Muscle layer of colon (tissue), 2 donors: ENCODE data around the gene CD274.
A peak's percentile ranks its signal among the peaks of the same experiment; 100 is the strongest.

Source experiments
- H3K27ac ChIP-seq: one replicate; pipeline ENCODE4 v1.7.0; 2013; ENCODE audit warnings: low read depth, mild to moderate bottlenecking, low read length, moderate library complexity
- H3K27me3 ChIP-seq, 2 donors: one replicate each; pipeline ENCODE4 v1.7.0; 2013; ENCODE audit warnings: low read length in 2 of 2, mild to moderate bottlenecking in 2 of 2; ENCODE audit not compliant: insufficient read depth in 2 of 2, control insufficient read depth in 1 of 2
- H3K36me3 ChIP-seq: one replicate; pipeline ENCODE4 v1.7.0; 2013; ENCODE audit warnings: mild to moderate bottlenecking, low read length; ENCODE audit not compliant: insufficient read depth
- H3K4me1 ChIP-seq: one replicate; pipeline ENCODE4 v1.7.0; 2013; ENCODE audit warnings: mild to moderate bottlenecking, low read length; ENCODE audit not compliant: insufficient read depth
- H3K4me3 ChIP-seq, 2 donors: one replicate each; pipeline ENCODE4 v1.7.0; 2013; ENCODE audit warnings: low read length in 2 of 2, low read depth in 1 of 2, mild to moderate bottlenecking in 1 of 2, moderate library complexity in 1 of 2
- H3K9ac ChIP-seq: one replicate; pipeline ENCODE4 v1.7.0; 2013; ENCODE audit warnings: low read length
- H3K9me3 ChIP-seq: one replicate; pipeline ENCODE4 v1.7.0; 2013; ENCODE audit warnings: mild to moderate bottlenecking, low read length
- donor health status: abdominal sarcoma.
- donor health status: Adenocarcinoma of cecum.

Gene CD274

GRCh38 chr9:5510989-5511388 lies 60.6 kb downstream of the CD274 start:
- no peaks in the 10 kb centered on the region for H3K36me3 ChIP-seq
- no peak overlapping the region for H3K27ac ChIP-seq
- H3K27me3 ChIP-seq, result no peaks in the 10 kb centered on the region
- H3K9me3 ChIP-seq, result no peaks in the 10 kb centered on the region
- H3K4me3 ChIP-seq, result peak overlapping the region in 1 of 2 donors; percentile 10
- peaks cover 4% of the 10 kb centered on the region for H3K4me1 ChIP-seq
- no peak overlapping the region for H3K9ac ChIP-seq

DNA sequence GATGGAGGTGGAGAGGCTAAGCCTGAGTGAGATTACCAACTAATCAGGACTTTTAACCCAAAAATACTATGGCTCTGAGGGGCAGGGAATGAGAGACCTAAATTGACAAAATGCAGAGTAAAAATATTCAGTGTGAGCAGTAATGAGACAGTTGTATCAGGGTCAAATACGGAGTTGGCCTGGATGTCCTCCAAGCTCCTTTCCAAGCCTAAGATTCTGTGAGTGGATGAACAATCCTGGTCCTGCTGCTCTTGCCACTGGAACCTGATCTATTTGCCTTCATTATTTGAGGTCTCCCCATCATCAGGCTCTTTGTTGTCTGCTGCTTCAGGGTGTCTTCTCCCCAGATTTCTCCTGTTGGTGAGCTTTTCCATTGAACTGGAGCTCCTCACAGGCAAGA lies 61.1 kb downstream of the CD274 start:
- Histone ChIP-seq H3K36me3 (no peaks in the 10 kb centered on the region), H3K27ac (no peak overlapping the region), H3K9me3 (no peaks in the 10 kb centered on the region), H3K4me3 (no peak overlapping the region), H3K4me1 (peaks cover 4% of the 10 kb centered on the region), H3K27me3 (no peaks in the 10 kb centered on the region), H3K9ac (no peak overlapping the region)

- H3K4me3 ChIP-seq, result no peak overlapping the region
These were observed 61.7 kb downstream of the CD274 start for GRCh38 chr9:5511935-5512580.

GRCh38 chr9:5512658-5513452 lies 62.5 kb downstream of the CD274 start:
- Histone ChIP-seq H3K27me3 (no peaks in the 10 kb centered on the region), H3K36me3 (no peaks in the 10 kb centered on the region), H3K9me3 (no peaks in the 10 kb centered on the region), H3K27ac (no peak overlapping the region), H3K4me1 (peaks cover 4% of the 10 kb centered on the region), H3K9ac (no peak overlapping the region), H3K4me3 (no peak overlapping the region)

More at GRCh38 chr9:5511935-5512580, 61.7 kb downstream of the CD274 start:
- Histone ChIP-seq H3K27ac (no peak overlapping the region), H3K9me3 (no peaks in the 10 kb centered on the region), H3K9ac (no peak overlapping the region), H3K27me3 (no peaks in the 10 kb centered on the region), H3K36me3 (no peaks in the 10 kb centered on the region), H3K4me1 (peaks cover 4% of the 10 kb centered on the region)

- Histone ChIP-seq H3K4me1 (peaks cover 9% of the 10 kb centered on the region), H3K27ac (no peak overlapping the region), H3K4me3 (no peak overlapping the region), H3K9me3 (no peaks in the 10 kb centered on the region), H3K27me3 (no peaks in the 10 kb centered on the region), H3K36me3 (no peaks in the 10 kb centered on the region), H3K9ac (no peak overlapping the region)
These were observed 63.7 kb downstream of the CD274 start for GRCh38 chr9:5513966-5514616.

GRCh38 chr9:5514617-5515260 lies 64.4 kb downstream of the CD274 start:
- Histone ChIP-seq H3K4me1 (peaks cover 9% of the 10 kb centered on the region), H3K27ac (no peak overlapping the region), H3K9ac (no peak overlapping the region)

DNA sequence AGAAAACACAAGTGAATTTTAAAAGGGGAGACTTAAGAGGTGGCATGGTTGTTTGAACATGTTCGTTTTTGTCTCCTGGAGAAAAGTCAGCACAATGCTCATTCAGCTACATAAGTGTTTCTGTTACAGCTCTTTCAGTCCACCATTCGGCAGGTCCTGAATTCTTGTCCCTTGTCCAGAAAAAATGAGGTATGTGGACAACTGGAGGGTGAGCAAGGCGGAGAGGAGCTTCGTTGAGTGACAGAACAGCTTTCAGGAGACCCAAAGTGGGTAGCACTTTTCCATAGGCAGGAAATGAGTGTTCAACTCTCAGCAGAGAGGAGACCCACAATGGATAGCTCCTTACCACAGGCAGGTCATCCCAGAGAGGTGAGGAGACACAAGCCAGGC lies 64.9 kb downstream of the CD274 start:
- Histone ChIP-seq H3K4me3 (no peak overlapping the region), H3K9ac (no peak overlapping the region), H3K36me3 (no peaks in the 10 kb centered on the region), H3K9me3 (no peaks in the 10 kb centered on the region), H3K27ac (no peak overlapping the region), H3K27me3 (no peaks in the 10 kb centered on the region), H3K4me1 (peaks cover 9% of the 10 kb centered on the region)

More at GRCh38 chr9:5514617-5515260, 64.4 kb downstream of the CD274 start:
- H3K27me3 ChIP-seq, result no peaks in the 10 kb centered on the region
- H3K4me3 ChIP-seq, result no peak overlapping the region
- H3K9me3 ChIP-seq, result no peaks in the 10 kb centered on the region
- no peaks in the 10 kb centered on the region for H3K36me3 ChIP-seq

- Histone ChIP-seq H3K9me3 (no peaks in the 10 kb centered on the region), H3K27me3 (no peaks in the 10 kb centered on the region), H3K9ac (no peak overlapping the region), H3K36me3 (no peaks in the 10 kb centered on the region), H3K4me3 (no peak overlapping the region), H3K27ac (no peak overlapping the region), H3K4me1 (peaks cover 9% of the 10 kb centered on the region)
These were observed 66.3 kb downstream of the CD274 start for GRCh38 chr9:5516453-5517220.

GRCh38 chr9:5518171-5518936 lies 68.0 kb downstream of the CD274 start:
- H3K27ac ChIP-seq, result no peak overlapping the region
- no peaks in the 10 kb centered on the region for H3K36me3 ChIP-seq
- peaks cover 4% of the 10 kb centered on the region for H3K4me1 ChIP-seq
- H3K27me3 ChIP-seq, result no peaks in the 10 kb centered on the region
- no peak overlapping the region for H3K4me3 ChIP-seq
- H3K9ac ChIP-seq, result no peak overlapping the region
- no peaks in the 10 kb centered on the region for H3K9me3 ChIP-seq

GRCh38 chr9:5518937-5519319 lies 68.6 kb downstream of the CD274 start:
- Histone ChIP-seq H3K27ac (no peak overlapping the region), H3K27me3 (no peaks in the 10 kb centered on the region)

More at GRCh38 chr9:5518937-5519319, 68.6 kb downstream of the CD274 start:
- Histone ChIP-seq H3K9ac (no peak overlapping the region), H3K4me3 (no peak overlapping the region), H3K4me1 (peaks cover 4% of the 10 kb centered on the region), H3K9me3 (no peaks in the 10 kb centered on the region), H3K36me3 (no peaks in the 10 kb centered on the region)
